ENCODE measurements around the gene NPNT. TPM values are rescaled to one million over a fixed set of nuclear protein-coding genes. Genes with fewer than 3 reads are reported as not detected.
A peak's percentile ranks its signal among the peaks of the same experiment; 100 is the strongest.

Gene NPNT
- total RNA-seq, 1 donor from 2014 or later = not detected

DNA sequence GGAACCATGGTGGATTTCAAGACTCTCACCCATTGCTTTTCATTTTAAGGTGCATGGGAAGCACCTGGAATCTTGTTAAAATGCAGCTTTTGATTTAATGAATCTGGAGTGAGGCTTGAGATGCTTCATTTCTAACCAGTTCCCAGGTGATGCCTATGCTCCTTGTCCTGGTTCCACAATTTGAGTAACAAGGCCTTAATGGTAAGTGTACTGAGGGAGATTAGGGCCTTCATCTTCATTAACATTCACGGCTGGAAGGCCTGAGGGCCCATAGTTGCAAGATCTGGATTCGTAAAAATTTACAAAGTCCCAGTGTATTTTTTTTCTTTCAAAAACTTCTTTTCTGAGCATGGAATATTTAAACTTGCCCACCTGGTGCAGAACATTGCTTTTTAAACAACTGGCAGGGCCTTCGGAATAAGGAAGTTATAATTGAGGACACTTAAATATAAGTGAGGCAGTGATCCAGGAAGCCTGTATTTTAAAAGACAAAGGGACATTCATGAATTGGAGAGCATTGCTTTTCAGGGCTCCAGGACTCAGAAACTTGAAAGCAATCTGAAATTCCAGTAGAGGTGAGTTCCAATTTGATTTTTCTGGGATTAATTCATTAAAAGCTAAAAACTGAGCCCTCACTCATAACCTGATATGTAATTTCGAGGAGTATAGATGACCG, 77.8 kb downstream of the NPNT start:
- Mint-ChIP-seq H3K27ac (peak overlapping the region; percentile 69), H3K36me3 (no peaks in the 10 kb centered on the region), H3K4me3 (no peak overlapping the region), H3K27me3 (ENCODE audit: insufficient read depth, low read depth) (no peaks in the 10 kb centered on the region), H3K4me1 (no peaks in the 10 kb centered on the region), H3K9me3 (no peaks in the 10 kb centered on the region)
- H3K27ac ChIP-seq = no peak overlapping the region
- no peaks in the 10 kb centered on the region for H3F3A ChIP-seq (ENCODE audit: low read depth)
- no peak overlapping the region for H3K9ac ChIP-seq
- TF ChIP-seq EZH2phosphoT487 (IDR thresholded peaks at IDR 0.05) = no peak
- no peak for TF ChIP-seq EZH2 (IDR thresholded peaks at IDR 0.05)
- TF ChIP-seq, protein P1, sequence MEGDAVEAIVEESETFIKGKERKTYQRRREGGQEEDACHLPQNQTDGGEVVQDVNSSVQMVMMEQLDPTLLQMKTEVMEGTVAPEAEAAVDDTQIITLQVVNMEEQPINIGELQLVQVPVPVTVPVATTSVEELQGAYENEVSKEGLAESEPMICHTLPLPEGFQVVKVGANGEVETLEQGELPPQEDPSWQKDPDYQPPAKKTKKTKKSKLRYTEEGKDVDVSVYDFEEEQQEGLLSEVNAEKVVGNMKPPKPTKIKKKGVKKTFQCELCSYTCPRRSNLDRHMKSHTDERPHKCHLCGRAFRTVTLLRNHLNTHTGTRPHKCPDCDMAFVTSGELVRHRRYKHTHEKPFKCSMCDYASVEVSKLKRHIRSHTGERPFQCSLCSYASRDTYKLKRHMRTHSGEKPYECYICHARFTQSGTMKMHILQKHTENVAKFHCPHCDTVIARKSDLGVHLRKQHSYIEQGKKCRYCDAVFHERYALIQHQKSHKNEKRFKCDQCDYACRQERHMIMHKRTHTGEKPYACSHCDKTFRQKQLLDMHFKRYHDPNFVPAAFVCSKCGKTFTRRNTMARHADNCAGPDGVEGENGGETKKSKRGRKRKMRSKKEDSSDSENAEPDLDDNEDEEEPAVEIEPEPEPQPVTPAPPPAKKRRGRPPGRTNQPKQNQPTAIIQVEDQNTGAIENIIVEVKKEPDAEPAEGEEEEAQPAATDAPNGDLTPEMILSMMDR (IDR thresholded peaks at IDR 0.05) = no peak
- no peaks in the 10 kb centered on the region for H3K27me3 ChIP-seq
- no peak overlapping the region for H3K4me2 ChIP-seq
- H2AFZ ChIP-seq (replicated peaks) = peak overlapping the region; percentile 79
- no peaks in the 10 kb centered on the region for H3K79me2 ChIP-seq (ENCODE audit: low read depth)
- no peaks in the 10 kb centered on the region for H4K20me1 ChIP-seq (ENCODE audit: low read depth)
- peaks cover 12% of the 10 kb centered on the region for H3K4me1 ChIP-seq
- no peak overlapping the region for H3K4me3 ChIP-seq
- no peaks in the 10 kb centered on the region for H3K36me3 ChIP-seq
- DNase-seq (ENCODE audit: low spot score) = no peak
- no peaks in the 10 kb centered on the region for H3K9me3 ChIP-seq (ENCODE audit: low read depth)

DNA sequence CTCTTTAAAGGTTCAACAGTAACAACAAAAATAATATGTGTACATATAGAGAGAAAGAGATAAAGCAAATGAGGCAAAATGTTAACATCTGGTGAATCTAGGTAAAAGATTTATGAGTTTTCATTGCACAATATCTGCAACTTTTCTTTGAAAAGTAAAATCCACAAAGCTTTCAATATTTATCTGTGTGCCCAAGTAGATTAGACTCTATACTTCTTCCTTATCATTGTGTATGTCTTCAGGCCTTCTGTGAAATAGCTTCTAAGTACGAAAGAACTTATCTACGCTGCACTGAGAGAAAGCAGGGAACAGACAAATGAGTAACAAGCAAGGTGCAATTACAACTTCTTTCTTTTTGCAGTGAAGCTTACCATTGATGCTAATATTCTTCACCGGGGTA, 81.6 kb downstream of the NPNT start:
- H3K9me3 Mint-ChIP-seq = no peaks in the 10 kb centered on the region
- Histone ChIP-seq H3K4me2 (no peak overlapping the region), H3K4me1 (peaks cover 12% of the 10 kb centered on the region), H2AFZ (replicated peaks) (no peak overlapping the region), H3K27ac (no peak overlapping the region), H3K27me3 (no peaks in the 10 kb centered on the region), H3K9me3 (ENCODE audit: low read depth) (no peaks in the 10 kb centered on the region), H3F3A (ENCODE audit: low read depth) (no peaks in the 10 kb centered on the region), H3K4me3 (no peak overlapping the region), H4K20me1 (ENCODE audit: low read depth) (no peaks in the 10 kb centered on the region), H3K79me2 (ENCODE audit: low read depth) (no peaks in the 10 kb centered on the region), H3K9ac (no peak overlapping the region), H3K36me3 (no peaks in the 10 kb centered on the region)
- no peak for DNase-seq (ENCODE audit: low spot score)
- H3K4me3 Mint-ChIP-seq = no peak overlapping the region
- no peak overlapping the region for H3K27ac Mint-ChIP-seq
- no peaks in the 10 kb centered on the region for H3K27me3 Mint-ChIP-seq (ENCODE audit: insufficient read depth, low read depth)
- H3K4me1 Mint-ChIP-seq = no peaks in the 10 kb centered on the region
- H3K36me3 Mint-ChIP-seq = no peaks in the 10 kb centered on the region
- TF ChIP-seq, protein P1 (IDR thresholded peaks at IDR 0.05) = no peak
- TF ChIP-seq EZH2phosphoT487 (IDR thresholded peaks at IDR 0.05) (no peak), EZH2 (IDR thresholded peaks at IDR 0.05) (no peak)

DNA sequence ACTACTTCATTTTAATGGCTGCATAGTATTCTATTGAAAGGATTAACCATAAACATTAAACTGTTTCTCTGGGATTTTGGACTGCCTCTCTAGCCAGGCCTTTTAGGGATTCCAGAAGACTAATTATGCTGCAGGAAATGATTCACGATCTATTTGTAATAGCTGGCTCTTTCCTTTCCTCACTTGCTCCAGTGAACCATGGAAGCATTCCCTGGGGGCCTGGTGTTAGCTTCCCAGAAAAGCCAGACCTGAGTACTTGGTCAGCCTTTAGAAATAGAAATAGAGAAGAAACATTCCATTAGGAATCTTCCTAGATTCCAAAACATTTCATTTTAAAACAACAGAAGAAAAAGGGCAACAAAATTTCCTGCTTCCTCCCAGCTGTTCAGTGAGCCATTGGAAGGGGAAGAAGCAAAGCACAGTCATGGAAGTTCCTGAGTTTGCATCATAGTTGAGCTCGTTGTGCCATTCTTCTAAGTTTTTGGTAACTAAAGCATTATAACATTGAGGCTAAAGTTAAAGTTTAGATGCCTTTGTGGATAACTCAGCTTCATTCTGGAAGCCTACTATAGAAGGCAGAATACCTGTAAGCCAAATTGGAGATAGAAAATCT, 83.5 kb downstream of the NPNT start:
- TF ChIP-seq, protein P1 (IDR thresholded peaks at IDR 0.05) = no peak
- no peak for TF ChIP-seq EZH2phosphoT487 (IDR thresholded peaks at IDR 0.05)
- no peak for TF ChIP-seq EZH2 (IDR thresholded peaks at IDR 0.05)

More for the DNA sequence above, 83.5 kb downstream of the NPNT start:
- Mint-ChIP-seq H3K9me3 (no peaks in the 10 kb centered on the region), H3K4me1 (no peaks in the 10 kb centered on the region), H3K4me3 (no peak overlapping the region), H3K27ac (no peak overlapping the region), H3K36me3 (no peaks in the 10 kb centered on the region), H3K27me3 (ENCODE audit: insufficient read depth, low read depth) (no peaks in the 10 kb centered on the region)
- H4K20me1 ChIP-seq (ENCODE audit: low read depth) = no peaks in the 10 kb centered on the region
- no peak overlapping the region for H3K4me2 ChIP-seq
- no peak overlapping the region for H3K9ac ChIP-seq
- H3K27ac ChIP-seq = no peak overlapping the region
- H3K4me1 ChIP-seq = no peaks in the 10 kb centered on the region
- H3K4me3 ChIP-seq = no peak overlapping the region
- no peak overlapping the region for H2AFZ ChIP-seq (replicated peaks)
- no peaks in the 10 kb centered on the region for H3K9me3 ChIP-seq (ENCODE audit: low read depth)
- no peaks in the 10 kb centered on the region for H3K36me3 ChIP-seq
- no peaks in the 10 kb centered on the region for H3K79me2 ChIP-seq (ENCODE audit: low read depth)
- H3K27me3 ChIP-seq = no peaks in the 10 kb centered on the region
- no peaks in the 10 kb centered on the region for H3F3A ChIP-seq (ENCODE audit: low read depth)
- no peak for DNase-seq (ENCODE audit: low spot score)

Data from neural progenitor cell (in vitro differentiated cells).